ENCODE results near the gene THRAP3.
"Not testable (repeated sequence)": the region's sequence is repeated elsewhere in the genome, so short reads cannot be mapped to it uniquely, and the experiment has no call there.

DNA sequence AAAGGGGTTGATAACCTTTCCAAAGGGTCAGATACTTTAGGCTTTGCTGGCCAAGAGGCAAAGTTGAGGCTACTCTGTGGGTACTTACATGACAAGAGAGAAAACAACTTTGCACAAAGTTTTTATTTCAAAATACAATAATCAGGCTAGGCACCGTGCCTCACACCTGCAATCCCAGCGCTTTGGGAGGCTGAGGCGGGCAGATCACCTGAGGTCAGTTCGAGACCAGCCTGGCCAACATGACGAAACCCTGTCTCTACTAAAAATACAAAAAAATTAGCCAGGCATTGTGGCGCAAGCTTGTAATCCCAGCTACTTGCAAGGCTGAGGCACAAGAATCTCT, 28.2 kb downstream of the THRAP3 start:
- TF ChIP-seq, protein P1, sequence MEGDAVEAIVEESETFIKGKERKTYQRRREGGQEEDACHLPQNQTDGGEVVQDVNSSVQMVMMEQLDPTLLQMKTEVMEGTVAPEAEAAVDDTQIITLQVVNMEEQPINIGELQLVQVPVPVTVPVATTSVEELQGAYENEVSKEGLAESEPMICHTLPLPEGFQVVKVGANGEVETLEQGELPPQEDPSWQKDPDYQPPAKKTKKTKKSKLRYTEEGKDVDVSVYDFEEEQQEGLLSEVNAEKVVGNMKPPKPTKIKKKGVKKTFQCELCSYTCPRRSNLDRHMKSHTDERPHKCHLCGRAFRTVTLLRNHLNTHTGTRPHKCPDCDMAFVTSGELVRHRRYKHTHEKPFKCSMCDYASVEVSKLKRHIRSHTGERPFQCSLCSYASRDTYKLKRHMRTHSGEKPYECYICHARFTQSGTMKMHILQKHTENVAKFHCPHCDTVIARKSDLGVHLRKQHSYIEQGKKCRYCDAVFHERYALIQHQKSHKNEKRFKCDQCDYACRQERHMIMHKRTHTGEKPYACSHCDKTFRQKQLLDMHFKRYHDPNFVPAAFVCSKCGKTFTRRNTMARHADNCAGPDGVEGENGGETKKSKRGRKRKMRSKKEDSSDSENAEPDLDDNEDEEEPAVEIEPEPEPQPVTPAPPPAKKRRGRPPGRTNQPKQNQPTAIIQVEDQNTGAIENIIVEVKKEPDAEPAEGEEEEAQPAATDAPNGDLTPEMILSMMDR (IDR thresholded peaks at IDR 0.05) = not testable (repeated sequence)
- TF ChIP-seq POLR2A (IDR thresholded peaks at IDR 0.05) = not testable (repeated sequence)

Measured in lower leg skin (tissue), 3 donors.